HG02870 (cell line): ENCODE data around the gene DOCK1.

Experiments used
- ATAC-seq: cut with Tn5 transposase; IDR thresholded peaks from one replicate; pipeline ENCODE4 v1.9.1; 2021; ENCODE audit warnings: mild to moderate bottlenecking, moderate library complexity; ENCODE audit not compliant: unreplicated experiment

The DOCK1 gene

DNA sequence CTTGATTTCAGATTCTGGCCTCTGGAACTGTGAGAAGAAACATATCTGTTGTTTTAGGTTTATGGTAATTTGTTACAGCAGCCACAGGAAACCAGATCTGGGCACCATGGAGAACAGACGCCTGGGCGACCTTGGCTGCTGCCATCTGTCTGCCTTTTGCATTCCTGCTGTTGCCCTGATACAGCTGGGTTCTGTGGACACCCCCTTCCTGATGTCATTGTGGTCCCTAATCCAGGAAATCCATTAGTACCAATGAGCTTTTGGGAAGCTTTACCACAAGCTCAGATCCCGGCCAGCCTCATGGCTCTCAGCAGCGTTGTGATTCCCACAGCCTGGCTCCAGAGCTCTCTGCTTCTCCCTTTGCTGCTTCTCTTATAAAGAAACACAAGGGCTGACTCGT is 469.7 kb downstream of the DOCK1 start:
- no peak for ATAC-seq

DNA sequence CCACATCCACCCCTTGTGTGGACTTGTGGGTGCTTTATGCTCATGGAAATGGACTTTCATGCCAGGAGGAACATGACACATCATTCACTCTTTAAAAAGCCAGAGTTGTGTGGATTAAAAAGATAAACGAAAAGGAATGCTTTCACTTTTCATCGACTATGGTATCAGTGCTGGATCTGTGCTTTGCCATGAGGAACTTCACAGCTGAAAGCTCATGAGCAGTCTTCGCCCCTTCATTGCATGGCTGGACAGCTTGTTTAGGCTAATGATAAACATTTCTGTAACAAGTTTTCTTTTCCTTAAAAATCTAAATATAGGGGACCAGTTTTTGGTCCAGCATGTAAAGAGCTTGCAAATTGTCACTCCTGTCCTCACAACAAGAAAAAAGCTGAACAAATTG is 470.2 kb downstream of the DOCK1 start:
- no peak for ATAC-seq

DNA sequence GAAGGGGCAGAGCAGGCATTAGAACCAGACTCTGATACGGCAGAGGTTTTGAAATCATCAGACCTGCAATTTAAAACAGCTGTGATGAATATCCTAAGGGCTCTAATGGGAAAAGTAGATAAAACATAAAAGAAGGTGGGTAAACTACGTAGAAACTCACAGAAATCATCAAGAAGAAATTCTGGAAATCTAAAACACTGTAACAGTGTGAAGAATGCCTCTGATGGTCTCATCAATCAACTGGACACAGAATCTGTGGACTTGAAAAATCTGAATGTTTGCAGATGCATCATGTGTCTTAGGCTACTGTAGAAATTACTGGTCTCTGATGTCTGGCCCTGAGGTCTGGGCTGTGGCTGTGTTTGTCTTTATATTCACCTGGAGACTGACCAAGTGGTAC is 470.8 kb downstream of the DOCK1 start:
- no peak for ATAC-seq

DNA sequence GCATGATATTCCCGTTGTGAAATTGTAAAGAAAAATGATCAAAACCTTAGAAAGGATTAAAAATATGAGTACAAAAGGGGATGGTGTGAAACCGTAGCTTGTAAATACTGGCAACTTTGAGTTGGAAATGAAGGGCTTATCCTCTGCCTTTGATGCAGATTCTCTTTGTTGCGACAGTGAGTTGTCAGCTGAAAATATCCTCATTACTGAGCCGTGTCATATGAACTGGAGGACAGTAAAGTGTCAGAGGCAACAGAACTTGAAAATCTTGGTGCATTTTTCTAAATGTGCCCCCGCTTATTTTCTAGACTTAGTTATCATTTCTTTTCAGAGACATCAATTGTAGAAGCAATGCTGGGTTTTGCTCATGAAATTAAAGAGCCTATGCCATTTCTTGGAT is 473.4 kb downstream of the DOCK1 start:
- no peak for ATAC-seq

DNA sequence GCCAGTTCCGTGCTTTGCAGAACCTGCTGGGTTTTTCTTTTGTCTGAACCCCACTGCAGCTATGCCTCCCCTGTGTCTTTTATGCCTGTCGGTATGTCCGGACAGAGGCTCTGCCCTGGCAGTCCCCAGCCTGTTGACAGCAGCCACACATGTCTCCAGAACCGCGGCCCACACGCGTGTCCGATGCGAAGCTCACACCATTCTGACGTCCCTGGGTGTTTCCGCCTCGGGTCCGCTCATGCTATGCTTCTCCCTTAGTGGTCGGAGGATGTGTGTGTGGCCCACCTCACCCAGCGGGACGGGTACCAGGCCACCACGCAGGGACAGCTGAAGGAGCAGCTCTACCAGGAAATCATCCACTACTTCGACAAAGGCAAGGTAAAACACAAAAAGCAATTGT is 479.3 kb downstream of the DOCK1 start:
- no peak for ATAC-seq

DNA sequence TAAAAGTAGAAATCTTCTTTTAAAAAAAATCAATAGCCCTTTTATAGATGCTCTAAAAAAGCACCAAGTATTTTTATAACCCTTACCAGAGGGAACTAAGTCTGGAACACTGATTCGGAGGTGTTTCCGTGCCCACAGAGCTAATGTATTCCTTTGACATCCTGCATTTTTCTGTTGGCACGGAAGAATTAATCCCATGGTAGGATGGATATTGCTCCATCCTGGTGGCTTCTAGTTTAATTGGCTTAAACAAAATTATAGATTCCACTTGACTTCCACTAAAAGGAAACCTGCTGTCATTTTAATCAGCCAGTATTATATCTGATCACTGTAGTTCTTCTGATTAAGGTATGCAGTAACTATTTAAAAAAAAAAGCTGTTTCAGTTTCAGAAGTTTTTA is 479.8 kb downstream of the DOCK1 start:
- no peak for ATAC-seq

- no peak for ATAC-seq
Observed at GRCh38 chr10:127386606-127387327, 481.5 kb downstream of the DOCK1 start.

GRCh38 chr10:127391875-127392274 is 486.6 kb downstream of the DOCK1 start:
- no peak for ATAC-seq

DNA sequence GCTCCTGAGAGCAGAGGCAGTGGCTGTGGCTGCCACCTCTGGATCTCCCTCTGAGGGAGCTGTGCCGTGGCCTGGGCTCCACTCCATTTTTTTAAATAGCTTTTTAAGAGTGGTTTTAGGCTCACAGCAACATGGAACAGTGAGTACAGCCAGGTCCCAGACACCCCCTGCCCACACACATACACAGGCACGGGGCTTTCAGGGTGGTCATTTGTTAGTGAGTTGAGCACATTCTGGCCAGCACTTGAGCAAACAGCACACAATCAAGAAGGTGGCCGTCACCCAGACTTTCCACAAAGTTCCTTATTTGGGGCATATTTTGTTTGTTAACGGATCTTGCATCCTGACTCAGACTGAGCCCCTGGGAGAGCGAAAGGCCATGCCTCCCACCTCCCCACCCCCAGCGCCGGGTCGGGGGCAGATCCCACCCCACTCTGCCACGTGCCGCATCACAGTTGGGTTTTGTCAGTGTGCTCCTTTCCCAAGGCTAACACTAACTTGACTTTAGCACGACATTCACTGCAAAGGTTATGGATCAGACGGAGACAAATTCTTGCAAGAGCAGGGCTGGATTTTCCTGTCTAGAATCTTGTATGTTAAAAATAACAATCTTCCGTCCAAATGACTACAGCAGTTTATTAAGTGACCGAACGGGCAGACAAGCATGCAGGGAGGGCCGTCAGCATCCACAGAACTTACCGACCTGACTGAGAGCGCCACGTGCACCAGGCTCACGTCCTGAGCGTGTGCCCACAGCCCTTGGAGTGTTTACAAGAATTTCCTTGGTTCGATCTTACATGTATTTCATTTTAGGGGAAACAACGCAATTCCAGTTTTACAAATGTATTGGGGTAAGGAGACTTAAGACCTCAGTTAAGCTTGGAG is 487.4 kb downstream of the DOCK1 start:
- ATAC-seq, result no peak

DNA sequence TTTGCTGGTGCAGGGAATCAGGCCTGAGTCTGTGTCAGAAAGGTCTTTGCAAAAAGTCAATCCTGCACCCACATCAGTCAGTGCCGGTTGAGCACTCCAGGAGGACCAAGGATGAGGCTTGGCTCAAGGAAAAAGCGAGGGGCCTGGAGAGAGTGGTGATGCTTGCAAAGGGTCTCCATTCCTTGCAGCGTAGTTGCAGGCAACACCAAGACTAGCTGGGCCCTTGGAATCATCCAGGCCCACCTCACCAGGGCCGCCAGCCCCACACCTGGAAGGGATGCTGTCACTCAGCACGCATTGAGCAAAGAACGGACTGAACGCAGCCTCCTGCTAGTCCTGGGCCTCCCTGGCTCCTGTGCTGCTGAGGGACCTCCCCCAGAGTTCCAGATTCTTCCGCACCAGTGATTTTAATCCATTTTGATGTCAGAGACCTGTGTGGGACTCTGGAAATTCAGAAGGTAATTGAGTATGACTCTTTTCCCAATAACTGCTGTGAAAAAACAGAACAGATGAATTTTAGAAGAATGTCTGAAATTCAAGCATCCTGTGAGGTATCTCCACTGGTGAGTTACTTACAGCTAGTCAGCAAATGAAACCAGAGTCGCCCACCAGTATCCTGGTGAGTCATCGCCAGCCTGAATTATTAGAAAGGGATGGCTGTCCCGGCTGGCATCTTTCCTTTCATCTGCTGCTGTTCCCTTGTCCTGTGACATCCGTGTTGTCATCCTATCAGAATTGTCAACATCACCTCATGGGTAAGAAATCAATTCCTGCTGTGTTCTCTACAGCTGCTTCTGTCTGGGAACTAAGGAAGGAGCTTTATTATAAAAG is 493.1 kb downstream of the DOCK1 start:
- ATAC-seq, result no peak

GRCh38 chr10:127398971-127399365 is 493.7 kb downstream of the DOCK1 start:
- ATAC-seq, result no peak

DNA sequence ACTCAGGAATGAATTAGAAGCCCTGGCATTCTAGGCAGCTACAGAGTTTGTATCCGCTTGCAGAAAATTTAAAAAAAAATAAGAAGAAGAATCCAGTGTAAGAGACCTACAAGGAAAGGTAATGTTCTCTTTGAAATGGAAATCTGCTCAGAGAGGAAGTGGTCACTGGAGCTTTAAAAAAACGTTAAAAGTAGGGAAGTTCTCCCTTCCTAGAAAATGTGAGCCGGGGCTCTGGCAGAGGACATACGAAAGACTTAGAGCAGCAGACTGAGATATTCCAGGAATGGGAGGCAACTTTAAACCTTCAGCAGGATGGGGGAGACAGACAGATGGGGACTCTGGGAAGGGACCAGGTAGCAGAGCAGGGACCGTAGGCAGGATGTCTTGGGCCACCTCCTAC is 494.4 kb downstream of the DOCK1 start:
- ATAC-seq, result no peak

DNA sequence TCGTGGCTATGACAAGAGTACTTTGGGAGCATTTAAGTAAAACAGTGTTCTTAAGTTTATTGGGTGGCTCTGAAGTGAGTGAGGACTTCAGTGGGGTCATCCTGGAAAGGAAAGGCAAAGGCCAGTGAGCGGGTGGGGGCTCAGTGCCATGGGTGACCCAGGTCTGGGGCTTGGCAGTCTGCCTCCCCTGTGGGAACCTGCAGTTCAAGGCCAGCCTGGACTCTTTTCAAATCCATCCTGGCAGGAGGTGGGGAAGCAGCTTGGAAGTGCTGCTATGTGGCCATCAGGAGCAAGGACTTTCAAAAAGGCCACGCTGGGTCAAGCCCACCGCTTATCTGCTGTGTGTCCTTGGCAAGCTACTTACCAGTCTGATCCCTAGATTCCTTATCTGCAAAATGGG is 495.0 kb downstream of the DOCK1 start:
- ATAC-seq, result no peak

DNA sequence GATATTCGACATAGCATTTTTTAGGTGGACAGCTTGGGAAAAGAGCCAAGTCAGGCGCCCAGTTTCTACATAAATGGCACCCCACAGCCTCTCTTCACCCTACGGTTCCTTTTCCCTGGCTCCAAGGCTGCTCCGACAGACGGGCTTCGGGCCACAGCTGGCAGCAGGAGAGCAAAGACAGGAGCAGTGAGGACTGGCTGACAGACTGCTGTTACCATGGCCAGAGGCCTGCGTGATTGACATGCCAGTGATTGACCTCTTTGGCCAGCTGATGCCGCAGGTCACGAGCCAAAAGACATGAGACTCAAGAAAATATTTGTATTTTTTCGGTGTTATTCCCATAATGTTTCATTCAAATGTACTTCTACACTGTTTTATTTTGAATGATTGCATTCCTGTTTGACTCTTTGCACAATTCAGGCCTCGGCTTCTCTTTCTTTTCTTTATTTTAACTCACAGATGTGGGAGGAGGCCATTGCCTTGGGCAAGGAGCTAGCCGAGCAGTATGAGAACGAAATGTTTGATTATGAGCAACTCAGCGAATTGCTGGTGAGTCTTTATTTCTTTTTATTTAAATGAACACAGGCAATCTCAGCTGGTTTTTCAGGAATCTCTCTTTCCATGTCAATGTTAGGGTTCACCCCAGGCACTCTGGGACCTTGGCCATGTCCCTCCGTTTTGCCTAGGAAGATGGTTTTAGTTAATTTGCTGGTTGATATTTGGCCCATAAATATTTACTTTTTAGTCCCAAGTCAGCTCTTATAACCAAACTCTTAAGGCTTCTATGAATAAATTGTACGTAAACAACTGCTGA is 497.6 kb downstream of the DOCK1 start:
- ATAC-seq, result no peak

DNA sequence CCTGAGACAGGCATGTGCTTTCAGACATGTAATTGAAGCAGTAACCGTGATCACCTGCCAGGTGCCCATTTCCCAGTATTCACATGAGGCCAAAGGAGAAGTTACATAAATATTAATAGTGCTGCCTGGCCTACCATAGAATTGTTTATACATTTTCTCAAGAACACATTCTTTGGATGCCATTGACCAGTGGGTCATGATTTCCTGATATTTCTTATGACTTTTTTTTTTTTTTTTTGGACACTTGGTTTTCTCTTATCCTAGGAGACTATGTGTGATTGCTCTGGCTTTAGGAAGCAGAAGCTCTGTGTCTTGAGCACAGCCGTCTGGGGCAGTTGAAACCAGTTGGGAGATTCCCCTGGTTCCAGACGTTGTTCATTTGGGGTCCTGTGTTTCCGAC is 500.0 kb downstream of the DOCK1 start:
- no peak for ATAC-seq

DNA sequence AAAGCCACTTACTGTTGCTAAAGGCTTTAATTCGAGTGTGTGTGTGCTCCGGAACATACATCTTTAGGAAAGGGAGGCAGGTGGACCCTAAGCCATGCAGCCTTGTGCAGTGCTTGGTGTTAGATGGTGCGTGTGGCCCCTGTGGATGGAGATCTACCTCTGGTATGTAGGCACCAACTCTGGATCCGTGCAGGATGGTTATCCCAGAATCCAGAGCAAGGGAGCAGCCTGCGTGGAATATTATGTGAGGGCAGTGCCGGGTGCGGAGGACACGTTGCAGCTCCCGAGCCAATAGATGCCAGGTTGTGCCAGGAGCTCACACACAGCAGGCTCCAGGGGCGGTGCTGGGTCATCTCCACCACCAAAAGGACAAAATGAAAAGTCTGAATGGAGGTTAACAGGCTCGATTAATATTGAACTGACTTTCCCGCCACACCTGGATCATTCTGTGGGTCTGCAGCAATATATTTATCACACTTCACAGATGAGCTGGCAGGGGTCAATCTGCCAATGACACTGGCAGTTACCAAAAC is 500.9 kb downstream of the DOCK1 start:
- no peak for ATAC-seq

- no peak for ATAC-seq
Observed at GRCh38 chr10:127407551-127407950, 502.3 kb downstream of the DOCK1 start.

DNA sequence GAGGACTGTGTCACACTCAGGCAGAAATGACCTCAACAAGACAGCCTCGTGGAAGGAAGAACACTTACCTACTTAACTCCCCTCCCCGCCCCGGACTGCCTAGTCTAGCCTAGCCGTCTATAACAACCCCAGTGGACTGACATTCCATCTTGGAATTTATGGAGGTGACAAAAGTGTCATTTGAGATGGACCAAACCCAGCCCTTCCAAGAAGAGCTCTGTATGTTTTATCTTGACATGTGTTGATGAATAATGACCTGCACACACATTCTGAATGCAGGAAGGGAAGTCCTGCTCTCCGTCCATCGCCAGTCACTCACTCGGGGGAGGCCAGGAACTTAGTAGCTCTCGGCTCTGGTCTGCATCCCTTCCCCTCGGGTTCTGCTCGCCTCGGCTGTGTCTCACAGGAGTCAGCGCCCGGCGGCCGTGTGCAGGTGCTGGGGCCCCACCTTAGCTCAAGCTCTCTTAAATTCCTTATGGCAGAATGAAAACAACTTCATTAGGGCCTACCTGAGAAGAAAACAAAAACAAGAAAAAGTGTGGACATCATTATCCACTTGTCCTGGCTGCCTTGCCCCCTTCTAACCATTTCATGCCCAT is 503.0 kb downstream of the DOCK1 start:
- ATAC-seq, result no peak

DNA sequence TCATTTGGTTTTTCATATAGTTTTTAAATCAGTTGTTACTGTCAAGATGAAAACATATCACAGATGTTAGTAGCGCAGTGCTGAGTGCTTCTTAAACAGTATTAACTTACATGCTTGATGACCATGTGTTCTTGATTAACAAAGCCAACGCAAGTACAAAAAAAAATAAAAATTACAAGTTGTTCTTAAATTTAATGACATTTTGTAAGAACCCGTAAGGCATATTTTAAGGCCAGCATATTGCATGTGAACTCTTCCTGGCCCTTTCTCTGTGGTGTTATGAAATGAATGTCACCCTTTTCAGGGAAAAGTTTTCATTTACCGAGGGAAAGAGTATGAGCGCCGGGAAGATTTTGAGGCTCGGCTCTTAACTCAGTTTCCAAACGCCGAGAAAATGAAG is 503.5 kb downstream of the DOCK1 start:
- no peak for ATAC-seq

- ATAC-seq, result no peak
Observed at GRCh38 chr10:127410030-127410429, 504.8 kb downstream of the DOCK1 start.
